Neutrophil (primary cell): Measurements from ENCODE around the gene MFSD1.

Source experiments
- H3K27ac ChIP-seq: fragments of 200-600 bp; sonication (generic); 2 replicates; pipeline ENCODE4 v1.5.1; 2016; ENCODE audit warnings: mild to moderate bottlenecking, moderate library complexity
- H3K27me3 ChIP-seq: fragments of 200-600 bp; sonication (generic); 2 replicates; pipeline ENCODE4 v1.6.0; 2016; ENCODE audit warnings: mild to moderate bottlenecking
- H3K36me3 ChIP-seq: fragments of 200-600 bp; sonication (generic); 2 replicates; pipeline ENCODE4 v1.5.1; 2017
- H3K4me1 ChIP-seq, 2 experiments: fragments of 200-600 bp in 1 of 2; sonication (generic) in 1 of 2; 1 replicate in 1 of 2; 2 replicates in 1 of 2; pipeline versions ENCODE4 v1.5.1 to v1.6.1; 2013 to 2016; ENCODE audit warnings: low read depth in 1 of 2, low read length in 1 of 2, mild to moderate bottlenecking in 1 of 2, moderate library complexity in 1 of 2; ENCODE audit not compliant: control insufficient read depth in 1 of 2, insufficient read depth in 1 of 2
- H3K4me3 ChIP-seq, 2 experiments: fragments of 200-600 bp in 1 of 2; sonication (generic) in 1 of 2; 1 replicate in 1 of 2; 2 replicates in 1 of 2; pipeline ENCODE4 v1.5.1; 2013 to 2016; ENCODE audit warnings: low read depth in 1 of 2, low read length in 1 of 2, mild to moderate bottlenecking in 1 of 2, moderate library complexity in 1 of 2
- H3K9me3 ChIP-seq: fragments of 200-600 bp; sonication (generic); 2 replicates; pipeline ENCODE4 v1.5.1; 2016
- TF ChIP-seq, protein P1 (sequence below): fragments of 200-600 bp; sonication (generic); IDR thresholded peaks from 2 replicates; pipeline ENCODE4 v1.5.1; 2016; ENCODE audit warnings: antibody characterized with exemption

Gene MFSD1

DNA sequence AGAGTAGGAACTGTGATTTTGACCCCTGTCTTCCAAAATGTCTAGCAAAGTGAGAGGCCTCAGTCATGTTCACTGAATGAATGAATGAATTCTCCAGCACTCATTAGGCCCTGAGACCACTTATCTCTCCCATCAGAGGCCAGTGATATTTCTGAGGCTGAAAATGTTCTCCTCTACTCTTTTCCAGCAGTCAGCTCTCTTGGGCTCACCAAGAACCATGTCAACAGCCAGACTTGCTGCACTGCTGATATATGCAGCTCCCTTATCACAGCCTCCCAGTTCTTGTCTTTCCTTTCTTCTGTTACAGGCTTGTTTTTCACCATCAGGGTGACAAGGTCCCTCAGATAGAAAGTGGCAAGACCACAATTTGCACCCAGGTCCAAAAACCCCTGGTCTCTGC is 28.7 kb upstream of the MFSD1 start:
- Histone ChIP-seq H3K36me3 (no peaks in the 10 kb centered on the region), H3K4me3 (no peak overlapping the region), H3K27ac (no peak overlapping the region), H3K27me3 (no peaks in the 10 kb centered on the region), H3K9me3 (no peaks in the 10 kb centered on the region), H3K4me1 (no peaks in the 10 kb centered on the region)
- TF ChIP-seq, protein P1, sequence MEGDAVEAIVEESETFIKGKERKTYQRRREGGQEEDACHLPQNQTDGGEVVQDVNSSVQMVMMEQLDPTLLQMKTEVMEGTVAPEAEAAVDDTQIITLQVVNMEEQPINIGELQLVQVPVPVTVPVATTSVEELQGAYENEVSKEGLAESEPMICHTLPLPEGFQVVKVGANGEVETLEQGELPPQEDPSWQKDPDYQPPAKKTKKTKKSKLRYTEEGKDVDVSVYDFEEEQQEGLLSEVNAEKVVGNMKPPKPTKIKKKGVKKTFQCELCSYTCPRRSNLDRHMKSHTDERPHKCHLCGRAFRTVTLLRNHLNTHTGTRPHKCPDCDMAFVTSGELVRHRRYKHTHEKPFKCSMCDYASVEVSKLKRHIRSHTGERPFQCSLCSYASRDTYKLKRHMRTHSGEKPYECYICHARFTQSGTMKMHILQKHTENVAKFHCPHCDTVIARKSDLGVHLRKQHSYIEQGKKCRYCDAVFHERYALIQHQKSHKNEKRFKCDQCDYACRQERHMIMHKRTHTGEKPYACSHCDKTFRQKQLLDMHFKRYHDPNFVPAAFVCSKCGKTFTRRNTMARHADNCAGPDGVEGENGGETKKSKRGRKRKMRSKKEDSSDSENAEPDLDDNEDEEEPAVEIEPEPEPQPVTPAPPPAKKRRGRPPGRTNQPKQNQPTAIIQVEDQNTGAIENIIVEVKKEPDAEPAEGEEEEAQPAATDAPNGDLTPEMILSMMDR = no peak

DNA sequence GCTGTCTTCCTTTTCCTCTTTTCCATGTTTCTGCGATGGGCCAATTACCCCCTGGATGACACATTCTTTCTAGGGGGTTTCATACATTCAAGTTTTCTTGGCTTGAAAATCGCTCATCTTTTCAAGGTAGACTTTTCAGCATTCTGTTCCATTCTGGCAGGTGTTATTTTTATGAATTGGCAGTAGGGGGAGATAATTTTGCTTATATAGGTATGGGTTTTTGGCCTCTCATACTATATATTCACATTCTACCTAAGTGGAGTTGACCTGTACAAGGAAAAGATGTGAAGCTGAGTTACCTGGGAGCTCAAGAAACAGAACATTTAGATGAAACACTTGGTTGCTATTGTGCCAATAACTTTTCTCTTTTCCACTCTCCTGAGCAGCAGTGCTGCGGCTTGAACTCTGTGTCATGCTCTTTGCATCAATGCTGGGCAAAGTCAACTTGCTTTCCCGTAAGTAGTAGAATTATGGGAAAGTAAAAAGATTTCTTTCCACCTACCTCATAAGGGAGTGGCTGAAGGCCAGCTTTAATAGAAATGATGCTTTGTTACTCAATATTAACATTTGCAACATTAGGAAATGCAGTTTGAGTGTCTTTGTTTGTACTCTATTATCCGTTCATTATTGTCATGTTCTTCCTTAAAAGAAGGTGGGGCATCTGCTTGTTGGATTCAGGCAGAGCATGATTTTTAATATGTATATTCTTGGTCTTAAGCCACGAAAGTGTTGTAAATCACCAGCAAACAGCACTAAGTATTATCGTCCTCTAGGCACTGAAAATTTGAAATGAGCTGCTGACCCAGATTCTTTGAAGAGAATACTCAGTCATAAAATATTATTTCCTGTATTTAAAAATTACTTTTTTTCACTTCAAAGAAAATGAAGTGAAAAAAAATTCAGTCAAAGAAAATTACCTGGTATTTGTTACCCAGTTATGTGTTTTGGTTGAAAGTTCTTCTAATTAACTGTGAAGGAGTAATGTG is 27.7 kb upstream of the MFSD1 start:
- H3K4me3 ChIP-seq = no peak overlapping the region
- H3K9me3 ChIP-seq = no peaks in the 10 kb centered on the region
- no peak overlapping the region for H3K27ac ChIP-seq
- TF ChIP-seq, protein P1 = no peak
- H3K36me3 ChIP-seq = no peaks in the 10 kb centered on the region
- H3K27me3 ChIP-seq = no peaks in the 10 kb centered on the region
- no peaks in the 10 kb centered on the region for H3K4me1 ChIP-seq

DNA sequence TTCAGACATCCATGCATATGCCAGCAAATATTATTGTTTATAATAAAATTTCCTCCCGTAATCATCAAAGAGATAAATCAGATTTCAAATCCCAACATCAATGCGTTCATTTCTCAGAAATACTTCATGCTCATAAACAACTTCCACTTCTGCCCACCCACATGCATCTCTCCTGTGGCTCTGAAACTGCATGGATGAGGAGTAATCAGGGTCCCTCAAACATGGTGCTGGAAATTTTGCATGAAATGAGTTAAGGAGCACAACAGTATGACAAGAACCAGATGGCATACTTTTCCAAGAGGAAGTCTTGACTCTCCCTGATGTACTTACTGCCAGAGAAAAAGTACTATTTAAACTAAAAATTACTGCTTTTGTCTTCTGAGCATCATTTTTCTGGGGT is 26.9 kb upstream of the MFSD1 start:
- Histone ChIP-seq H3K27me3 (no peaks in the 10 kb centered on the region), H3K4me1 (no peaks in the 10 kb centered on the region), H3K36me3 (no peaks in the 10 kb centered on the region), H3K4me3 (no peak overlapping the region), H3K27ac (no peak overlapping the region), H3K9me3 (no peaks in the 10 kb centered on the region)
- TF ChIP-seq, protein P1 = no peak

DNA sequence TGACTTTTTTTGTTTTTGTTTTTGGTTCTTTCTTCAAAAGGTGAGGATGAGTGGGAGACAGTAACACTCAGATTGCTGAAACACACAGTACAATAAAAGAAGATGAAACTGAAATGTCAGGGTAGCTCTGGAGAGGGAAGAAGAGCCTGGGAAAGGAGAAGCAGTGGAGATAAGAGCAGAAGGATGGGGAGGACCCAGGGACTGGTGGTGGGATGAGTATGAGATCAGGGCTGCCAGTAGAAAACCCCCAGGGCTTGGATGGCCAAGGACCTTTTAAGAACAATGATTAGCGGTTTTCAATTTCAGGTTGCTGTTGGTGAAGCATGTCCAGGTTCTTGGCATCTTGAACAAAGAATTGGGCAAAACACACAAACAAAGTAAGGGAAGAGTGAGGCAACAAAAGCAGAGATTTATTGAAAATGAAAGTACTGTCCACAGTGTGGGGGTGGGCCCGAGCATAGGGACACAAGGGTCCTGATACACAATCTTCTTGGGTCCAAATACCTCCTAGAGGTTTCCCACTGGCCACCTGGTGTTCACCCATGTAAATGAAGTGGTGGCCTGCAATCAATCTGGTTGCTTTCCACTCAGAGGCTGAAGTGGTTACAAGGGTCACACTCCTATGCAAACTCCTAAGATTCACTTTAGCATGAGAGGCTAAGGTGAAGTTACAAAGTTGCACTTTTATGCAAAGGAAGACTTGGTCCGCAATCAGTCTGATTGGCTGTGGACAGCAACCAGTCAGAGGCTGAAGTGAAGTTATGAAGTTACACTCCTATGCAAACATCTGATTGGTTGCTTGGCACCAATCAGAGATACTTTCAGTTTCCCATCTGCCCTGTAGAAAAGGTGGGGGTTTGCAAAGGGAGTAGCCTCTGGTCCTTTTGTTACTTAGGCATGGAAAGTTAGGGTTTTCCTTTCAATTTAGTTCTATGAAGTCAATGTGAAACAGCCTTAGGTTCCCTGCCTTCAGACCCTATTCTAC is 26.1 kb upstream of the MFSD1 start:
- H3K27me3 ChIP-seq = no peaks in the 10 kb centered on the region
- no peaks in the 10 kb centered on the region for H3K9me3 ChIP-seq
- H3K27ac ChIP-seq = no peak overlapping the region
- TF ChIP-seq, protein P1 = no peak
- no peaks in the 10 kb centered on the region for H3K36me3 ChIP-seq
- no peaks in the 10 kb centered on the region for H3K4me1 ChIP-seq
- H3K4me3 ChIP-seq = no peak overlapping the region

DNA sequence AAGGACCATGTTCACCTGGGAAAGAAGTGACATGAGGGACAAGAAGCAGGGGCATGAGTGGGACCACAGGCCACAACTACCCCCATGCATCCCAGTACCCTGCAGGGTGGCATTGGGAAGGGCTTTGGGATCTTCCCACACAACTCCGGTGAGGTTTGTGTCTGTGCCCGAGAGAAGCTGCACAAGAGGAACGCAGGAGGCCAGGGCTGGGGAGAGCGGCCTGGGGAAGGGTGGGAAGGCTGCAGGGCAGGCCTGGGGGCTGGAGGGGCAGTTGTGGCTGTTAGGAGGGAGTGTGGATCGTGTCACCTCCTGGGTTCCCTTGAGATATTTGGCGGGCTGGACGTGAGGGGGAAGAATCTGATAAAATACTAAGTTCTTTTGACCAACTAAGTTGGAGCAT is 25.3 kb upstream of the MFSD1 start:
- Histone ChIP-seq H3K9me3 (no peaks in the 10 kb centered on the region), H3K27ac (no peak overlapping the region), H3K4me1 (no peaks in the 10 kb centered on the region), H3K4me3 (no peak overlapping the region), H3K27me3 (no peaks in the 10 kb centered on the region), H3K36me3 (no peaks in the 10 kb centered on the region)
- TF ChIP-seq, protein P1 = no peak
